HG03378 (cell line): ENCODE results near the gene IQCE.
A peak's percentile ranks its signal among the peaks of the same experiment; 100 is the strongest.
"Not testable (repeated sequence)": the region's sequence is repeated elsewhere in the genome, so short reads cannot be mapped to it uniquely, and the experiment has no call there.

Experiments used
- ATAC-seq: cut with Tn5 transposase; IDR thresholded peaks from one replicate; pipeline ENCODE4 v1.9.1; 2021; ENCODE audit warnings: mild to moderate bottlenecking, moderate library complexity; ENCODE audit not compliant: unreplicated experiment

IQCE gene

GRCh38 chr7:2551418-2551817 is 7.4 kb upstream of the IQCE start:
- ATAC-seq, result no peak

DNA sequence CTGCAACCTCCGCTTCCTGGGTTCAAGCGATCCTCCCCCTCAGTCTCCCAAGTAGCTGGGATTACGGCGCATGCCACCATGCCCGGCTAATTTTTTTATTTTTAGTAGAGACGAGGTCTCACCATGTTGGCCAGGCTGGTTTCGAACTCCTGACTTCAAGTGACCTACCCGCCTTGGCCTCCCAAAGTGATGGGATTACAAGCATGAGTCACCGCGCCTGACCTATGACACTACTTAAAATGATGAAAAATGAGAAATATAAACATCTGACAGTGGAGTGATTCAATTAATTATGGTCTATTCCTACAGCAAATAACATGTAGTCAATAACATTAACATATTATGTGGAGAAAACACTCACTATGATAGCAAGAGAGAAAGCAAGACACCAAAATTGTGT is 5.7 kb upstream of the IQCE start:
- ATAC-seq, result no peak

- ATAC-seq, result no peak
Measured at GRCh38 chr7:2553831-2554581, 4.8 kb upstream of the IQCE start.

GRCh38 chr7:2554661-2555111 is 4.1 kb upstream of the IQCE start:
- no peak for ATAC-seq

- peak; percentile 43 for ATAC-seq
Measured at GRCh38 chr7:2555121-2556052, 3.4 kb upstream of the IQCE start, which contains the start of gene BRAT1. Gene BRAT1 (minus strand): TSS chr7:2555524. CDS start chr7:2554431, 1,093 bp downstream.

DNA sequence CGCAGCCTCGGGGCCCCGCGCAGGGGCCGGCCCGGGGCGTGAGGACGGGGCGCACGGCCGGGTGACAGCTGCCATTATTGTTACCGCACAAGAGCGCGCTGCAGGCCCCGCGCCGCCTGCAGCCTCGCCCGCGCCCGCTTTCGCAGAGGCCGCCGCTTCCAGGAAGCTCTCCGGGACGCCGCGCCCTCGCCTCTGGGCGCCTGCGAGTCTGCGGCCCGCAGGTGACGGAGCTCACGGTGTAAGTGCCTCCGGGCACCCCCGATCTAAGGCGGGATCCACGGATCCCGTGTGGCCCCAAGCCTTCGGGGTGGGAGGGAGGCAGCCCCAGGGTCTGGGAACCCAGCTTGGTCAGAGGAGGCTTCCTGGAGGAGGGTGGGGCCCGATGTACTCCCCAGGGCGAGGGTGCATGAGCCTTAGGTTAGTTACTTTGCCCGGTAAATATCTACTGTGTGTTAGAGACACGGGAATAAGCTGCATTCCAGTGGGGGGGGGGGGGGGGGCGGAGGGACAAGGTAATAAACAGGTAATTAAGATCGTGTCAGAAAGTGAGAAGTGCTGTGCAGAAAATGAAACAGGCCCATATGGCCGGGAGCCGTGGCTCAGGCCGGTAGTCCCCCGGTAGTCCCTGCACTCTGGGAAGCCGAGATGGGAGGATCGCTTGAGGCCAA is 638 bp downstream of the IQCE start:
- no peak for ATAC-seq

DNA sequence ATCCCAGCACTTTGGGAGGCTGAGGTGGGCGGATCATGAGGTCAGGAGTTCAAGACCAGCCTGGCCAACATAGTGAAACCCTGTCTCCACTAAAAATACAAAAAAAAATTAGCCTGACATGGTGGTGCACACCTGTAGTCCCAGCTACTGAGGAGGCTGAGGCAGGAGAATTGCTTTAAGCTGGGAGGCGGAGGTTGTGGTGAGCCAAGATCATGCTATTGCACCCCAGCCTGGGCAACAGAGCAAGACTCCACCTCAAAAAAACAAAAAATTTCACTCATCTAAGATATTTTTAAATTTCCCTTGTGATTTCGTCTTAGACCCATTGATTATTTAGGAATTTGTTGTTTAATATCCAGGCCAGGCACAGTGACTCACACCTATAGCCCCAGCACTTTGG is 5.2 kb downstream of the IQCE start:
- not testable (repeated sequence) for ATAC-seq

- no peak for ATAC-seq
Measured at GRCh38 chr7:2564970-2565540, 6.3 kb downstream of the IQCE start.

- no peak for ATAC-seq
Measured at GRCh38 chr7:2566348-2566889, 7.6 kb downstream of the IQCE start.

- ATAC-seq, result peak; percentile 50
Measured at GRCh38 chr7:2566890-2567678, 8.3 kb downstream of the IQCE start.

DNA sequence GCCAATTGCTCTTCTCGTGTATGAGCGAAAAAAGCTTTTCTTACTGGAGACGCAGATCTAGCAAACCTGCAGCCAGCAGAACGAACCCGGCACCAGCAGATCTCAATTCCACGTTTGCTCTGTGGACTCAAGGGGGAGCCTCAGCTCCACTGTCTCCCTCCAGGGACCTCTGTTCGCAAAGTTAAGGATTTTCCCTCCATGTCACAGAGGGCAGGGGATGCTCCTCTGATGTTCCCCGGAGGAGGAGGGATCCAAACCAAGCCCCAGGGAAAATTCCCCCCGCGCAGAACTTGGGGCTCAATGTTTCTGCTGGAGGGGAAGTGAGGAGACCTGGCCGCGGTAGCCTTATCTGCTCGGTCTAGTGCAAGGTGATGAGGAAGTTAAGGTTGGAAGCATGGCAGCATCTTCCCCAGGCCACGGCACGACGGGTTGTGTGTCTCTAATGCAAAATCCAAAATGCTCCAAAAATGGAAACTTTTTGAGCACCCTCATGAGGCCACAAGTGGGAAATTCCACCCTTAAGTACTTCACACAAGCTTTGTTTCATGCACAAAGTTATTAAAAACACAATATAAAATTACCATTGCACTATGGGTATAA is 9.0 kb downstream of the IQCE start:
- no peak for ATAC-seq

- ATAC-seq, result no peak
Measured at GRCh38 chr7:2568521-2569223, 9.9 kb downstream of the IQCE start.

- no peak for ATAC-seq
Measured at GRCh38 chr7:2569421-2569820, 10.6 kb downstream of the IQCE start.

DNA sequence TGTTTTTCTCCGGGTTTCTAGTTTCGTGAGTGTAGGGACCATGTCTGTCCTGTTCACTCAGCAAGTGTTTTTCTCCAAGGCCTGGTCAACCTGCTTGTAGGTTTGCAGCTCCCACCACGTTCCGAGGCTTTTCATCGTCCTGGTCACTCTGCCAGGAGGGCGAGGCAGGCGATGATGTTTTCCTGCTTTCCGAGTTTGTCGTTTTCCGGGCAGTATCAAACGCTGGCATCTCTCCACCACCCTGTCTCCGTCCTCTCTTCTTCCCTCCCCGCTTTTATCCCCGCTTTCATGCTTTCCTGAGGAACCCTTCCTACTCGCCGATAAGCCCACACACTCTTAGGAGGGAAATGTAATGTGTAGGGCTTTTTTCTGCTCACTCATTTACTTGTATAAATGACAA is 11.2 kb downstream of the IQCE start:
- no peak for ATAC-seq

- no peak for ATAC-seq
Measured at GRCh38 chr7:2571409-2571808, 12.6 kb downstream of the IQCE start.

DNA sequence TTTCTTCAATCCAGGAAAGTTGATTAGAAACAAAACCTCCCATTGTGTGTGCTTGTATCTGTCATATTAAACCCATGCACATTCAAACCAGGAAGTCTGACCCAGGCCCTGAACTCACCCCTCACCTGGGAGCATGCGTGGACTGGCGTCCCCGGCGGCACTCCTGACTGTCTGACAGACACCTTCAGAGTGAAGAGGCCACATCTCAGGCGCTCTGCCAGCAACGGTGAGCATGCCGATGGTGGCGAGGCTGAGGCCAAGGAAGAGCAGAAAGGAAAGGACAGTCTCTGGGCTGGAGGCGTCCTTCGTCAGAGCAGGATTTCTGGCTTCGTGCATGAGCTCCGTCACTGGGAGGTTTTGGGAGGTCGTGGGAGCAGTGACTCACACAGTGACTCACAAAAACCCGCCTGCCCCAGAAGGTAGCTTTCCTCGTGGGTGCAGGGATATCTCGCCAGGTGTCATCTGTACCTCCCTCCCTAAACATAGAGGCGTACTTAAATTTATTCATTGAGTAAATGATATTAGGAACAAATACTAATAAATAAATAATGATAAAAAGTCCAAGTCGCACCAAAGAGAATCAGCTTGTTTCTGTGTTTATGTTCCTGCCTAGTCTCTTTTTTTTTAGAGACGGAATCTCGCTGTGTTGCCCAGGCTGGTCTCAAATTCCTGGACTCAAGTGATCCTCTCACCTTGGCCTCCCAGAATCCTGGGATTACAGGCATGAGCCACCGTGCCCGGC is 13.5 kb downstream of the IQCE start:
- no peak for ATAC-seq

DNA sequence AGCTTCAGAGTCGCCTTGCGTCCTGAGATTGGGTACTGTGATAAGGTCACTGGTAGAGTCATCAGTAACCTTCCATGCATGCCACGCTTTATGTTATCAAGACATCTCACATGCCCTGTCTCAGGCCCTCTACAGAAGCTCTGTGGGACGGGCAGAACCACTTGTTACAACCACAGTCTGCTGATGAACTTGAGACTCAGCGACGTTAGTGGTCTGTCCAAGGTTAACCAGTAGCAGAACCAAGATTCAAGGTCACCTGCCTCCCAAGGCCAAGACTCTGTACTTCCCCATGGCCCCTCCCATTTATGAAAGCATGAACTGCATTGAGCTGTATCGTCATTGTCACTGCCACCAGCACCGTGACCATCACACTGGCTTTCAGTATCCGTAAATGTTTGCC is 15.0 kb downstream of the IQCE start:
- ATAC-seq, result no peak

GRCh38 chr7:2575046-2575732 is 16.4 kb downstream of the IQCE start:
- ATAC-seq, result no peak
